OCI-LY3 (cell line): ENCODE data around the gene LACC1.

Experiments used
- H2AFZ ChIP-seq: fragments of 200-600, 300-600 bp; shearing (Covaris generic); 2 replicates; pipeline ENCODE4 v1.6.0; 2014; ENCODE audit warnings: antibody characterized with exemption, low read depth, low read length
- H3K27ac ChIP-seq: fragments of 200-600, 300-600 bp; sonication (generic); 2 replicates; pipeline ENCODE4 v1.5.1; 2014; ENCODE audit warnings: mild to moderate bottlenecking, low read length, moderate library complexity, mixed read lengths
- H3K27me3 ChIP-seq: fragments of 200-600, 300-600 bp; sonication (generic); 2 replicates; pipeline ENCODE4 v1.6.1; 2014; ENCODE audit warnings: low read depth, low read length, mixed read lengths
- H3K36me3 ChIP-seq: fragments of 200-600, 300-600 bp; sonication (generic); replicated peaks from 2 replicates; pipeline ENCODE3; 2014; ENCODE audit warnings: low read depth, low read length, mixed read lengths
- H3K4me1 ChIP-seq: fragments of 300-600, 200-600 bp; sonication (generic); 2 replicates; pipeline ENCODE4 v1.6.1; 2014; ENCODE audit warnings: low read length, mixed read lengths
- H3K4me2 ChIP-seq: fragments of 200-600, 300-600 bp; sonication (generic); 2 replicates; pipeline ENCODE4 v1.6.1; 2014; ENCODE audit warnings: low read length, mixed read lengths
- H3K4me3 ChIP-seq: fragments of 300-600, 200-600 bp; sonication (generic); 2 replicates; pipeline ENCODE4 v1.5.1; 2014; ENCODE audit warnings: antibody characterized with exemption, mild to moderate bottlenecking, low read length, moderate library complexity
- H3K79me2 ChIP-seq: fragments of 300-600, 200-600 bp; shearing (Covaris generic); 2 replicates; pipeline ENCODE4 v1.6.1; 2014; ENCODE audit warnings: mild to moderate bottlenecking, low read length, mixed read lengths
- H3K9ac ChIP-seq: fragments of 300-600, 200-600 bp; shearing (Covaris generic); 2 replicates; pipeline ENCODE4 v1.6.0; 2014; ENCODE audit warnings: mild to moderate bottlenecking, low read length, moderate library complexity
- H3K9me3 ChIP-seq: fragments of 200-600, 300-600 bp; shearing (Covaris generic); 2 replicates; pipeline ENCODE4 v1.6.1; 2014; ENCODE audit warnings: low read length, mixed read lengths; ENCODE audit not compliant: insufficient read depth
- H4K20me1 ChIP-seq: fragments of 200-600, 300-600 bp; sonication (generic); 2 replicates; pipeline ENCODE4 v1.6.1; 2016; ENCODE audit warnings: low read length, mixed read lengths; ENCODE audit not compliant: insufficient read depth
- CTCF ChIP-seq: fragments of 200-600, 300-600 bp; sonication (generic); IDR thresholded peaks from 2 replicates; pipeline ENCODE4 v1.5.1; 2014; ENCODE audit warnings: antibody characterized with exemption, low read length, low read depth
- EZH2phosphoT487 ChIP-seq: fragments of 200-600 bp; shearing (Covaris generic); IDR thresholded peaks from 2 replicates; pipeline ENCODE4 v1.6.1; 2018; ENCODE audit warnings: antibody characterized with exemption, mixed run types, low read depth

The LACC1 gene

GRCh38 chr13:43879755-43880181, at the start of gene LACC1:
LACC1 (plus strand) TSS chr13:43879904; CDS start chr13:43880986, 1,082 bp downstream.
- Histone ChIP-seq H4K20me1 (no peaks in the 10 kb centered on the region), H3K4me3 (peak within 1 kb of the TSS; percentile 88), H3K9me3 (no peaks in the 10 kb centered on the region), H3K4me1 (peaks cover 9% of the 10 kb centered on the region), H3K27ac (peak within 1 kb of the TSS; percentile 36), H3K4me2 (peak within 1 kb of the TSS; percentile 74), H3K79me2 (0 out of 2 replicates have a peak, but pooled peaks cover 6% of the 10 kb centered on the region), H2AFZ (peak within 1 kb of the TSS; percentile 86), H3K36me3 (no peaks in the 10 kb centered on the region), H3K9ac (peak within 1 kb of the TSS; percentile 89), H3K27me3 (no peaks in the 10 kb centered on the region; the same call in 1 of the 2 replicates)
- no peak for TF ChIP-seq EZH2phosphoT487
- TF ChIP-seq CTCF: no peak

- H4K20me1 ChIP-seq: no peaks in the 10 kb centered on the region
- no peaks in the 10 kb centered on the region for H3K36me3 ChIP-seq
- no peaks in the 10 kb centered on the region for H3K79me2 ChIP-seq
- H3K4me3 ChIP-seq: no peak overlapping the region
- H3K9ac ChIP-seq: no peak overlapping the region
- H3K4me2 ChIP-seq: no peak overlapping the region
- H3K27me3 ChIP-seq: peaks cover 8% of the 10 kb centered on the region; the same call in 1 of the 2 replicates
- TF ChIP-seq CTCF (no peak), EZH2phosphoT487 (no peak)
- H2AFZ ChIP-seq: no peak overlapping the region
- no peaks in the 10 kb centered on the region for H3K4me1 ChIP-seq
- H3K27ac ChIP-seq: no peak overlapping the region
- no peaks in the 10 kb centered on the region for H3K9me3 ChIP-seq
Measured at GRCh38 chr13:43830497-43830881, 49.2 kb upstream of the LACC1 start.

- Histone ChIP-seq H3K4me3 (no peak overlapping the region), H3K79me2 (no peaks in the 10 kb centered on the region), H3K9me3 (no peaks in the 10 kb centered on the region), H3K36me3 (no peaks in the 10 kb centered on the region), H3K4me1 (no peaks in the 10 kb centered on the region), H4K20me1 (no peaks in the 10 kb centered on the region), H2AFZ (no peak overlapping the region), H3K27me3 (peaks cover 8% of the 10 kb centered on the region; the same call in 1 of the 2 replicates), H3K9ac (no peak overlapping the region), H3K27ac (no peak overlapping the region), H3K4me2 (no peak overlapping the region)
- TF ChIP-seq EZH2phosphoT487 (no peak), CTCF (no peak)
Measured at GRCh38 chr13:43831088-43831487, 48.6 kb upstream of the LACC1 start.

GRCh38 chr13:43835701-43836100, 44.0 kb upstream of the LACC1 start:
- H3K36me3 ChIP-seq: no peaks in the 10 kb centered on the region
- no peaks in the 10 kb centered on the region for H4K20me1 ChIP-seq
- no peaks in the 10 kb centered on the region for H3K9me3 ChIP-seq
- H3K27me3 ChIP-seq: no peaks in the 10 kb centered on the region
- no peak overlapping the region for H2AFZ ChIP-seq
- TF ChIP-seq CTCF (no peak), EZH2phosphoT487 (no peak)
- H3K4me3 ChIP-seq: no peak overlapping the region
- no peaks in the 10 kb centered on the region for H3K79me2 ChIP-seq
- no peaks in the 10 kb centered on the region for H3K4me1 ChIP-seq
- no peak overlapping the region for H3K9ac ChIP-seq
- H3K4me2 ChIP-seq: no peak overlapping the region
- H3K27ac ChIP-seq: no peak overlapping the region
